ENCODE measurements around the gene CAB39.

Gene CAB39

GRCh38 chr2:230828272-230828961 is 115.8 kb downstream of the CAB39 start:
- Histone ChIP-seq H3K4me3 (ENCODE audit: severe bottlenecking) (no peak overlapping the region), H3K9me3 (ENCODE audit: severe bottlenecking) (no peaks in the 10 kb centered on the region), H3K4me1 (ENCODE audit: insufficient read depth, poor library complexity, severe bottlenecking) (no peaks in the 10 kb centered on the region), H3K36me3 (ENCODE audit: low read depth) (no peaks in the 10 kb centered on the region), H3K27me3 (ENCODE audit: insufficient read depth, poor library complexity, severe bottlenecking) (no peaks in the 10 kb centered on the region), H3K27ac (ENCODE audit: poor library complexity, severe bottlenecking) (no peak overlapping the region)
- ATAC-seq (ENCODE audit: low read depth) = no peak; the same call in 2 of the 3 replicates
- no peak for DNase-seq (ENCODE audit: low spot score)
- no peak for TF ChIP-seq CTCF (IDR thresholded peaks at IDR 0.05; ENCODE audit: poor library complexity, severe bottlenecking)

GRCh38 chr2:230829293-230829692 is 116.7 kb downstream of the CAB39 start:
- H3K36me3 ChIP-seq (ENCODE audit: low read depth) = no peaks in the 10 kb centered on the region
- no peak for TF ChIP-seq CTCF (IDR thresholded peaks at IDR 0.05; ENCODE audit: poor library complexity, severe bottlenecking)
- H3K27me3 ChIP-seq (ENCODE audit: insufficient read depth, poor library complexity, severe bottlenecking) = no peaks in the 10 kb centered on the region
- ATAC-seq (ENCODE audit: low read depth) = no peak
- H3K9me3 ChIP-seq (ENCODE audit: severe bottlenecking) = no peaks in the 10 kb centered on the region
- H3K4me1 ChIP-seq (ENCODE audit: insufficient read depth, poor library complexity, severe bottlenecking) = no peaks in the 10 kb centered on the region
- no peak overlapping the region for H3K27ac ChIP-seq (ENCODE audit: poor library complexity, severe bottlenecking)
- DNase-seq (ENCODE audit: low spot score) = no peak
- no peak overlapping the region for H3K4me3 ChIP-seq (ENCODE audit: severe bottlenecking)

GRCh38 chr2:230829959-230830358 is 117.3 kb downstream of the CAB39 start:
- TF ChIP-seq CTCF (IDR thresholded peaks at IDR 0.05; ENCODE audit: poor library complexity, severe bottlenecking) = no peak
- no peaks in the 10 kb centered on the region for H3K9me3 ChIP-seq (ENCODE audit: severe bottlenecking)
- ATAC-seq (ENCODE audit: low read depth) (no peak), DNase-seq (ENCODE audit: low spot score) (no peak)
- no peak overlapping the region for H3K4me3 ChIP-seq (ENCODE audit: severe bottlenecking)
- no peaks in the 10 kb centered on the region for H3K27me3 ChIP-seq (ENCODE audit: insufficient read depth, poor library complexity, severe bottlenecking)
- no peaks in the 10 kb centered on the region for H3K4me1 ChIP-seq (ENCODE audit: insufficient read depth, poor library complexity, severe bottlenecking)
- H3K36me3 ChIP-seq (ENCODE audit: low read depth) = no peaks in the 10 kb centered on the region
- no peak overlapping the region for H3K27ac ChIP-seq (ENCODE audit: poor library complexity, severe bottlenecking)

GRCh38 chr2:230830428-230830827 is 117.8 kb downstream of the CAB39 start:
- ATAC-seq (ENCODE audit: low read depth) = no peak
- no peak for DNase-seq (ENCODE audit: low spot score)
- Histone ChIP-seq H3K27me3 (ENCODE audit: insufficient read depth, poor library complexity, severe bottlenecking) (no peaks in the 10 kb centered on the region), H3K4me3 (ENCODE audit: severe bottlenecking) (no peak overlapping the region), H3K27ac (ENCODE audit: poor library complexity, severe bottlenecking) (no peak overlapping the region), H3K9me3 (ENCODE audit: severe bottlenecking) (no peaks in the 10 kb centered on the region), H3K36me3 (ENCODE audit: low read depth) (no peaks in the 10 kb centered on the region), H3K4me1 (ENCODE audit: insufficient read depth, poor library complexity, severe bottlenecking) (no peaks in the 10 kb centered on the region)
- no peak for TF ChIP-seq CTCF (IDR thresholded peaks at IDR 0.05; ENCODE audit: poor library complexity, severe bottlenecking)

- Histone ChIP-seq H3K4me3 (ENCODE audit: severe bottlenecking) (no peak overlapping the region), H3K4me1 (ENCODE audit: insufficient read depth, poor library complexity, severe bottlenecking) (no peaks in the 10 kb centered on the region), H3K27ac (ENCODE audit: poor library complexity, severe bottlenecking) (no peak overlapping the region), H3K9me3 (ENCODE audit: severe bottlenecking) (no peaks in the 10 kb centered on the region), H3K36me3 (ENCODE audit: low read depth) (no peaks in the 10 kb centered on the region), H3K27me3 (ENCODE audit: insufficient read depth, poor library complexity, severe bottlenecking) (no peaks in the 10 kb centered on the region)
- no peak for TF ChIP-seq CTCF (IDR thresholded peaks at IDR 0.05; ENCODE audit: poor library complexity, severe bottlenecking)
- no peak for ATAC-seq (ENCODE audit: low read depth)
- no peak for DNase-seq (ENCODE audit: low spot score)
These were observed 127.7 kb downstream of the CAB39 start for GRCh38 chr2:230840301-230840700.
